DND-41 (cell line): ENCODE results near the gene CHID1.

Source experiments
- EZH2 ChIP-seq: IDR thresholded peaks from 3 replicates; pipeline ENCODE4 v1.6.1; 2012; ENCODE audit warnings: borderline replicate concordance, low read depth, mild to moderate bottlenecking, moderate library complexity, low read length, inconsistent platforms; ENCODE audit not compliant: severe bottlenecking
- TF ChIP-seq, protein P1 (sequence below): IDR thresholded peaks from 2 replicates; pipeline ENCODE4 v1.5.1; 2012; ENCODE audit warnings: borderline replicate concordance, low read length, moderate library complexity, mild to moderate bottlenecking; ENCODE audit not compliant: poor library complexity, severe bottlenecking; ENCODE audit errors: extremely low read depth

DNA sequence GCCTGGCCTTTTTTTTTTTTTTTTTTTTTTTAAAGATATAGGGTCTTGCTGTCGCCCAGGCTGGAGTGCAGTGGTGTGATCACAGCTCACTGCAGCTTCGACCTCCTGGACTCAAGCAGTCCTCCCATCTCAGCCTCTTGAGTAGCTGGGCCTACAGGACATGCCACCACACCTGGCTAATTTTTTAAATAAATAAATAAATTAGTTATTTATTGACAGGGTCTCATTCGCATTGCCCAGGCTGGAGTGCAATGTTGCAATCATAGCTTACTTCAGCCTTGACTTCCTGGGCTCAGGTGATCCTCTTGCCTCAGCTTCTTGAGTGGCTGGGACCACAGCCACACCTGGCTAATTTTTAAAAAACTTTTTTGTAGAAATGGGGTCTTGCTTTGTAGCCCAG, 25.6 kb upstream of the CHID1 start:
- TF ChIP-seq, protein P1, sequence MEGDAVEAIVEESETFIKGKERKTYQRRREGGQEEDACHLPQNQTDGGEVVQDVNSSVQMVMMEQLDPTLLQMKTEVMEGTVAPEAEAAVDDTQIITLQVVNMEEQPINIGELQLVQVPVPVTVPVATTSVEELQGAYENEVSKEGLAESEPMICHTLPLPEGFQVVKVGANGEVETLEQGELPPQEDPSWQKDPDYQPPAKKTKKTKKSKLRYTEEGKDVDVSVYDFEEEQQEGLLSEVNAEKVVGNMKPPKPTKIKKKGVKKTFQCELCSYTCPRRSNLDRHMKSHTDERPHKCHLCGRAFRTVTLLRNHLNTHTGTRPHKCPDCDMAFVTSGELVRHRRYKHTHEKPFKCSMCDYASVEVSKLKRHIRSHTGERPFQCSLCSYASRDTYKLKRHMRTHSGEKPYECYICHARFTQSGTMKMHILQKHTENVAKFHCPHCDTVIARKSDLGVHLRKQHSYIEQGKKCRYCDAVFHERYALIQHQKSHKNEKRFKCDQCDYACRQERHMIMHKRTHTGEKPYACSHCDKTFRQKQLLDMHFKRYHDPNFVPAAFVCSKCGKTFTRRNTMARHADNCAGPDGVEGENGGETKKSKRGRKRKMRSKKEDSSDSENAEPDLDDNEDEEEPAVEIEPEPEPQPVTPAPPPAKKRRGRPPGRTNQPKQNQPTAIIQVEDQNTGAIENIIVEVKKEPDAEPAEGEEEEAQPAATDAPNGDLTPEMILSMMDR, result no peak
- TF ChIP-seq EZH2, result no peak
